CD4-positive, alpha-beta T cell treated with Interleukin-4 for 4 hours (primary cell): ENCODE measurements around the gene GEMIN2.
"Not testable (repeated sequence)": the region's sequence is repeated elsewhere in the genome, so short reads cannot be mapped to it uniquely, and the experiment has no call there.

Source experiments
- DNase-seq: peaks from one replicate; pipeline ENCODE4 v3.0.0-alpha.2; 2020

GEMIN2 gene

GRCh38 chr14:39113685-39114072 is 444 bp upstream of the GEMIN2 start:
- DNase-seq, result no peak

GRCh38 chr14:39122330-39123138 is 8.4 kb downstream of the GEMIN2 start:
- DNase-seq, result no peak

- DNase-seq, result not testable (repeated sequence)
Measured at GRCh38 chr14:39137835-39138234, 23.7 kb downstream of the GEMIN2 start.

- no peak for DNase-seq
Measured at GRCh38 chr14:39138440-39138839, 24.3 kb downstream of the GEMIN2 start.

- no peak for DNase-seq
Measured at GRCh38 chr14:39140170-39140569, 26.0 kb downstream of the GEMIN2 start.

DNA sequence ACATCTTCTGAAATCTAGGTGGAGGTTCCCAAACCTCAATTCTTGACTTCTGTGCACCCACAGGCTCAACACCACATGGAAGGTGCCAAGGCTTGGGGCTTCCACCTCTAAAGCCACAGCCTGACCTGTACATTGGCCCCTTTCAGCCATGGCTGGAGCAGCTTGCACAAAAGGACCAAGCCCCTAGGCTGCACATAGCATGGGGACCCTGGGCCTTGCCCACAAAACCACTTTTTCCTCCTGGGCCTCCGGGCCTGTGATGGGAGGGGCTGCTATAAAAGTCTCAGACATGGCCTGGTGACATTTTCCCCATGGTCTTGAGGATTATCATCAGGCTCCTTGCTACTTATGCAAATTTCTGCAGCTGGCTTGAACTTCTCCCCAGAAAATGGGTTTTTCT is 27.5 kb downstream of the GEMIN2 start:
- DNase-seq, result not testable (repeated sequence)

DNA sequence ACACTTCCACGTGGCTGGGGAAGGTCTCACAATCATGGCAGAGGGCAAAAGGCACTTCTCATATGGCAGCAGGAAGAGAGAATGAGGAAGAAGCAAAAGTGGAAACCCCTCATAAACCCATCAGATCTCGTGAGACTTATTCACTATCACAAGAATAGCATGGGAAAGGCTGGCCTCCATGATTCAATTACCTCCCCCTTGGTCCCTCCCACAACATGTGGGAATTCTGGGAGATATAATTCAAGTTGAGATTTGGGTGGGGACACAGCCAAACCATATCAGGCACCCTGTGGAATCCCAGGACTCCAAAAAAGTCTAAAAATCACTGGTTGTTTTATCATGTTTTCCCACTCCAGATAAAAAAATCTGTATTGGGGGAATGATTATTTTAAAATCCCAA is 29.1 kb downstream of the GEMIN2 start:
- not testable (repeated sequence) for DNase-seq

GRCh38 chr14:39145266-39145966 is 31.3 kb downstream of the GEMIN2 start:
- no peak for DNase-seq

DNA sequence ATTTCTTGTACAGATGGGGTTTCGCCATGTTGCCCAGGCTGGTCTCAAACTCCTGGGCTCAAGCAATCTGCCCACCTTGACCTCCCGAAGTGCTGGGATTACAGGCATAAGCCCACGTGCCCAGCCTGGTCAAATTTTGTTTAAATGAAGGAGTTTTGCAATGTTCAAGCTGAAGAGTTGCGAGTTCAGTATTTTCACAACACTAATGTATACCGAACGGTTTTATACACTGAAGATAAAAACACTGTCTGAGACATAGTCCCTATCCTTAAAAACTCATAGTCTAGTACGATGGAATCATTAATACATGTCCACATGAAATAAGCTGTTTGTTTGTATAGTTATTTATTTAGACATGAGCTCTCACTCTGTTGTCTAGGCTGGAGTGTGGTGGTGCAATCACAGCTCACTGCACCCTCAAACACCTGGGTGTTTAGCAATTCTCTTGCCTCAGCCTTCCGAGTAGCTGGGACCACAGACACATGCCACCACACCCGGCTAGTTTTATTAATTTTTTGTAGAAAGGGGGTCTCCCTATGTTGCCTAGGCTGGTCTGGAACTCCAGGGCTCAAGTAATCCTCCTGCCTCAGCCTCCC is 40.6 kb downstream of the GEMIN2 start:
- no peak for DNase-seq

DNA sequence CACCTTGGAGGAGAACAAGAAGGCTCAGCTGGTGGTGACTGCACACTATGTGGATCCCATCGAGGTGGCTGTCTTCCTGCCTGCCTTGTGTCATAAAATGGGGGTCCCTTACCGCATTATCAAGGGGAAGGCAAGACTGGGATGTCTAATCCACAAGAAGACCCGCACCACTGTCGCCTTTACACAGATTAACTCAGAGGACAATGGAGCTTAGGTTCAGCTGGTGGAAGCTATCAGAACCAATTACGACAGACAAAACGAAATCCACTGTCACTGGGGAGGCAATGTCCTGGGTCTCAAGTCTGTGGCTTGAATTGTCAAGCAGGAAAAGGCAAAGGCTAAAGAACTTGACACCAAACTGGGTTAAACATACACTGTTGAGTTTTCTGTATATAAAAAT is 43.4 kb downstream of the GEMIN2 start:
- no peak for DNase-seq

DNA sequence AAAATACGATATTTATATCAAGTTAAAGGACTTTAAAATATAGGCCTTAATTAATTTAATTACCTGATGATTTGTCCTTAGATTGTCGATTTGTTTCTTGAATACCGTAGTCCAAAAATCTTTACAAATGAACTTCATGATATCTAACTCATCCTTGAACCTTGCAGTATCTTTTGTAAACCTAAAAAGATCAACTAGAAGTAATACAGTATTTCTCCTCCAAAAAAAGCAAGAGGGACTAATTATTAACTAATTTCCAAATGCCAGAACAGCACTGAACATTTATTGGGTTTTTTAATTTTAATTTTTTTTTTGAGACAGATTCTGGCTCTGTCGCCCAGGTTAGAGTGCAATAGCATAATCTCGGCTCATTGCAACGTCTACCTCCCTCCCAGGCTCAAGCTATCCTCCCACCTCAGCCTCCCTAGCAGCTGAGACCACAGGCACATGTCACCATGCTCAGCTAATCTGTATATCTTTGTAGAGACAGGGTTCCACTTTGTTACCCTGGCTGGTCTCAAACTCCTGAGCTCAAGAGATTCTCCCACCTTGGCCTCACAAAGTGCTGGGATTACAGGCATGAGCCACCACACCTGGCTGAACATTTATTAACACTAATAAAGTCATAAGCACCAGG is 44.2 kb downstream of the GEMIN2 start:
- no peak for DNase-seq

DNA sequence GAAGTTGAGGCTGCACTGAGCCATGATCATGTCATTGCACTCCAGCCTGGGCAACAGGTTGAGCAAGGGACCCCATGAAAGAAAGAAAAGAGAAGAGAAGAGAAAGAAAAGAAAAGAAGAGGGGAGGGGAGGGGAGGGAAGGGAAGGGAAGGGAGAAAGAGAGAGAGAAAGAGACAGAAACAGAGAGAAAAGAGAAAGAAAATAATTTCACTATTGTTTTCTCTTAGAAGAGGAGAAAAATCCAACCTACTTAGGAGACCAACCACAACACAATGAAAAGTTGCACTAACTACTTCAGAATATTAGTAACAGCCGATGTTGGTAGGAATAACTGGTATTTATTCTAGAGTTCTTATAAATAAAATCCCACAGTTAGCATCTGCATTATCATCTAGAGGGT is 46.4 kb downstream of the GEMIN2 start:
- DNase-seq, result no peak

DNA sequence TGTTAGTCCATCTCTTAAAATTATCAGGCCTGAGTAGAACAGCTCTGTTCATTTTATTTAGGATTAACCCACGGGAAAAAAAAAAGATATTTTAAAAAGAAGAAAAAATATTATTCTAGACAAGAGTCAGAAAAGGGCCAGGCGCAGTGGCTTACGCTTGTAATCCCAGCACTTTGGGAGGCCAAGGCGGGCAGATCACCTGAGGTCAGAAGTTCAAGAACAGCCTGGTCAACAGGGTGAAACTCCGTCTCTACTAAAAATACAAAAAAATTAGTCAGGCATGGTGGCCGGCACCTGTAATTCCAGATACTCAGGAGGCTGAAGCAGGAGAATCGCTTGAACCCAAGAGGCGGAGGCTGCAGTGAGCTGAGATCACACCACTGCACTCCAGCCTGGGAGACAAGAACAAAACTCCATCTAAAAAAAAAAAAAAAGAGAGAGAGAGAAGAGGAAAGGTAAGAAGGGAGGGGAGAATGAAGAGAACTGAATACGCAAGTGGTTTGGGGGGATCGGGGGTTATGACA is 53.7 kb downstream of the GEMIN2 start:
- not testable (repeated sequence) for DNase-seq

DNA sequence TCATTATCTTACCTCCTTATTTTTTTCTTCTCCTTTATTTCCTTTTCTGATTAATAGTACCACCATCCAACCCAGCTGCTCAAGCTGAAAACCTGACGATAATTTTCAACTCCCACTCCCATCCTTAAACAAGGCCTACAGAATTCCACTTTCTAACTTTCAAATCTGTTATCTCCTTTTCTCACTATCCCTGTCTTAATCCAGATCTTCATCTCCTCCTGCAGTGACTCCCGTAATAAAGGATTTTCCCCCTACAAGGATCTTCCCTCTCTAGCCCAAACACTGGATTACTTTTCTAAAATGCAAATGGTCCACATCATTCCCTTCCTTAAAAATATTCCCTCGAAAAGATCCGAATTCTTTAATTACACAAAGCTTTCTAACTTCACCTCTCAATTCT is 54.5 kb downstream of the GEMIN2 start:
- DNase-seq, result no peak

DNA sequence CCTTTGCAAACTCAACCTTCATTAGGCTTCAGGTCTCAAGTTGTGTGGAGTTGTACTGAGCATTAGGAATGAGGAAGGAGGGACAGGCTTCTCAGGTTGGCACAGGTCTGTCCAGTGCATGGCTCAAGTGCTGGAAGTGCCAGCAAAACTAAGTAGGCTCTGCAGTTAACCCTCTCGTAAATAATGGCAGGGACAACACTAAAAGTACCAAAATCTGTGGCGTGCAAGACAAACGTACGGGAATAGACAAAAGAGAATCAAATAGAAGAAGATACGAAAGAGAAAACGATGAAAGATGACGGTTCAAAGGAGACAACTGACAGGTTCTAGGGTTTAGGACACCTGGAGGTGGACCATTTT is 55.4 kb downstream of the GEMIN2 start:
- DNase-seq, result no peak

DNA sequence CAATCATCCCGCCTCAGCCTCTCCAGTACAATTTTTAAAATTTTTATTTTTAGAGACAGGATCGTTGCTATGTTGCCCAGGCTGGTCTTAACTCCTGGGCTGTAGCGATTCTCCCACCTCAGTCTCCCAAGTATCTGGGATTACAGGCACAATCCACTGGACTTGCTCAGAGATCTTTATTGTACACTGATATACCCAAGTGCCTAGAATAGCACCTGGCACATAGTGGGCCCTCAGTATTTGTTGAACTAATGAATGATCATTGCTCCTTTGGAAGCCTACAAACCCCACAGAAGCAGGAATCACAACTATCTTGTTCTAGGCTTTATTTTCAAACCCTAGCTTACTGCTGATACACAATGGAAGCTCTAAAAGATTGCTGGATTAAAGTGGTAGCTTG is 59.1 kb downstream of the GEMIN2 start:
- DNase-seq, result no peak

- DNase-seq, result peak; percentile 99
Measured at GRCh38 chr14:39174560-39175444, 60.7 kb downstream of the GEMIN2 start, which contains the start of gene PNN. Gene PNN (plus strand): TSS chr14:39175254. CDS start chr14:39175280, 26 bp downstream.

DNA sequence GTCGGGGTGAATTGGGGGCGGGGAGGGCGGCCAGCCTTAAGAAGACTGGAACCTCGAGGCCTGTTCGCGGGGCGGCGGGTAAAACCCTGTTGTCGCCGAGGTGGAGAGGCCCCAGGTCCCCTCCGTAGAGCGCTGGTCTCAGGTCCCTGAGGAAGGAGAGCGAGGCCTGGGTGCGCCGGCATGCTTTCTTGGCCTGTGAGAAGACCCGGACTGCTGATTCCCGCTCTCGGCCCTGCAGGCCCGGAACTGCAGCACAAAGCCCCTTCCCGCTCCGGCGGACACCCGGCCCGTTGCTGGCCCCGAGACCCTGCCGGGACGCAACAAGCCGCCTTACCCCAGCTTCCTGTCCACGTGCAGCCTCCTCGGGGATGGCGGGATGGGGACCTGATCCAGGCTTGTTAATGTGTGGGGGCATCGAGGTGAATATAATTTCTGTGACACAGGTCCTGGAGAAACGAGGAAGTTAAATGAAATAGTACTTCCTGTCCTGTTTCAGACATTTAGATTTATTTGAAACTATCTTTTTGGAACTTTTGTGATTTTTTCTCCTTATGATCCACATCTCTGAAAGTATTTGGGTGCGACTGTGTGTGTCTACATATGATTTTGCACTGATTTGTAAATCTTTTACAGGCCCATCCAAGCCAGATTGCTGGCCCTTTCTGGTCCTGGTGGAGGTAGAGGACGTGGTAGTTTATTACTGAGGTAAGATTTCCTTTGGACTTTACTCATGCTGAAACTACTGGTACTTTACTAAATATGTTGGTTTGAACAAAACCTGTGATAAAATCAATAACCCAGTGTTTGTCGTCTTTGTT is 61.5 kb downstream of the GEMIN2 start:
- DNase-seq, result peak; percentile 26

- DNase-seq, result no peak
Measured at GRCh38 chr14:39176263-39177167, 62.4 kb downstream of the GEMIN2 start.

DNA sequence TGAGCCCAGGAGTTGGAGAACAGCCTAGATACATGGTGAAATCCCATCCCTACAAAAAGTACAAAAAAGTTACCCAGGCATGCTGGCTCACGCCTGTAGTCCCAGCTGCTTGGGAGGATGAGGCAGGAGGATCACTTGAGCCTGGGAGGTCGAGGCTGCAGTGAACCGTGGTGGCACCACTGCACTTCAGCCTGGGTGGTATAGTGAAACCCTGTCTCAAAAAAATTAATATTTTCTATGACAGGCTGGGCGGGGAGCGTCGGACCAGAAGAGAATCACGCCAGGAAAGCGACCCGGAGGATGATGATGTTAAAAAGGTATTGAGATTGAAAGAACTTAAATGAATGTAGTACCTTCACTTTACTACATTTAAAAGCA is 63.0 kb downstream of the GEMIN2 start:
- DNase-seq, result no peak
